Activated CD8-positive, alpha-beta memory T cell treated with anti-CD3 and anti-CD28 coated beads for 24 hours (primary cell): ENCODE data around the gene IFT20.

Experiments
- DNase-seq: peaks from one replicate; pipeline ENCODE4 v3.0.0-alpha.2; 2020

IFT20 gene

GRCh38 chr17:28335201-28335958, at the start of gene IFT20, which contains the start of gene TNFAIP1:
IFT20 (minus strand) TSS chr17:28335472; CDS start chr17:28331985, 3,487 bp downstream.
TNFAIP1 (plus strand) TSS chr17:28335761; CDS start chr17:28339522, 3,761 bp downstream.
- DNase-seq: peak; percentile 95

- no peak for DNase-seq
Measured at GRCh38 chr17:28385037-28385400, 49.7 kb upstream of the IFT20 start.

GRCh38 chr17:28384281-28385036, 49.2 kb upstream of the IFT20 start:
- peak; percentile 85 for DNase-seq

- DNase-seq: no peak
Measured at GRCh38 chr17:28381141-28381825, 46.0 kb upstream of the IFT20 start.

GRCh38 chr17:28379814-28380801, 44.8 kb upstream of the IFT20 start:
- DNase-seq: no peak

GRCh38 chr17:28372945-28373274, 37.6 kb upstream of the IFT20 start:
- DNase-seq: no peak

- no peak for DNase-seq
Measured at GRCh38 chr17:28372203-28372944, 37.1 kb upstream of the IFT20 start.

GRCh38 chr17:28371245-28372202, 36.3 kb upstream of the IFT20 start, which contains the start of gene SARM1:
SARM1 (plus strand) TSS chr17:28371694; CDS start chr17:28372033, 339 bp downstream.
- DNase-seq: peak; percentile 93

GRCh38 chr17:28370744-28371103, 35.5 kb upstream of the IFT20 start:
- DNase-seq: no peak

- DNase-seq: no peak
Measured at GRCh38 chr17:28370035-28370743, 34.9 kb upstream of the IFT20 start, which contains the start of gene VTN. VTN (minus strand) TSS chr17:28370307; CDS start chr17:28370203, 104 bp downstream.

GRCh38 chr17:28369684-28370034, 34.4 kb upstream of the IFT20 start:
- DNase-seq: no peak

GRCh38 chr17:28368915-28369683, 33.8 kb upstream of the IFT20 start:
- DNase-seq: no peak

GRCh38 chr17:28368306-28368831, 33.1 kb upstream of the IFT20 start:
- no peak for DNase-seq

- no peak for DNase-seq
Measured at GRCh38 chr17:28367641-28368305, 32.5 kb upstream of the IFT20 start.

- DNase-seq: no peak
Measured at GRCh38 chr17:28366605-28367004, 31.3 kb upstream of the IFT20 start.

GRCh38 chr17:28365487-28365886, 30.2 kb upstream of the IFT20 start:
- no peak for DNase-seq

GRCh38 chr17:28364665-28365363, 29.5 kb upstream of the IFT20 start, which contains the start of gene SEBOX:
SEBOX (minus strand) TSS chr17:28365199; CDS start chr17:28365151, 48 bp downstream.
- no peak for DNase-seq
